K562 (cell line): ENCODE data around the gene AREL1. TPM values are rescaled to one million over a fixed set of nuclear protein-coding genes. Genes with fewer than 3 reads are reported as not detected.

Experiments
- ATAC-seq: fragments of 200-7000 bp; cut with Tn5 transposase; 3 replicates; pipeline ENCODE4 v1.9.1; 2020; ENCODE audit warnings: moderate library complexity
- BruUV-seq: library from RNA; stranded (reverse); fragments of 400-500 nt; replicated peaks from 2 replicates; lab custom pipeline; 2021; lab: Mats Ljungman, UMichigan
- CTCF ChIA-PET: fragments of 300-600 bp; formaldehyde crosslinking; extraction: SDS; loops from one replicate; lab custom pipeline; 2021; ENCODE audit warnings: low intra/inter-chr PET ratio; lab: Yijun Ruan, JAX
- POLR2A ChIA-PET: fragments of 300-600, 350-650 bp; sonication (Branson Sonifier 250); formaldehyde crosslinking; extraction: SDS; loops from one replicate; lab custom pipeline; 2021; ENCODE audit warnings: antibody characterized with exemption, inconsistent platforms; lab: Yijun Ruan, JAX
- DNase-seq, 4 experiments: peaks; one replicate each; pipeline versions ENCODE4 v3.0.0 to v3.0.0-alpha.2; 2011 to 2018; ENCODE audit warnings: low spot score in 3 of 4, mixed read lengths in 3 of 4; ENCODE audit errors: extremely low read depth in 1 of 4
- FAIRE-seq: peaks from 2 replicates; lab custom pipeline; 2011; peaks lifted over from hg19 to GRCh38; lab: Jason Lieb, UNC
- H2AFZ ChIP-seq: 2 replicates; pipeline ENCODE4 v1.6.0; 2011; ENCODE audit warnings: low read depth, low read length, control low read depth, inconsistent platforms
- H3K27ac ChIP-seq: fragments of 200-600 bp; 3 replicates; pipeline ENCODE4 v1.8.0; 2011; ENCODE audit warnings: low read depth, mild to moderate bottlenecking, control low read depth, inconsistent platforms, low read length, moderate library complexity, mixed read lengths; ENCODE audit errors: extremely low read depth
- H3K27me3 ChIP-seq, 2 experiments: fragments of 300-600 bp in 1 of 2; 2 replicates in 1 of 2; 3 replicates in 1 of 2; pipeline versions ENCODE4 v1.6.0 to v1.8.0; 2011; ENCODE audit warnings: inconsistent platforms in 2 of 2, low read length in 2 of 2, mild to moderate bottlenecking in 1 of 2, mixed read lengths in 1 of 2, moderate library complexity in 1 of 2; ENCODE audit not compliant: control insufficient read depth in 2 of 2, insufficient read depth in 2 of 2
- H3K36me3 ChIP-seq: fragments of 300-600 bp; 3 replicates; pipeline ENCODE4 v1.8.0; 2011; ENCODE audit warnings: mild to moderate bottlenecking, low read length, inconsistent platforms; ENCODE audit not compliant: control insufficient read depth, insufficient read depth
- H3K4me1 ChIP-seq, 2 experiments: fragments of 200-600 bp in 1 of 2; replicated peaks in 1 of 2; 2 replicates in 1 of 2; 3 replicates in 1 of 2; pipeline versions ENCODE4 v1.5.1 to v1.8.0; 2011; ENCODE audit warnings: inconsistent platforms in 2 of 2, low read length in 2 of 2, mild to moderate bottlenecking in 1 of 2, mixed read lengths in 1 of 2, moderate library complexity in 1 of 2; ENCODE audit not compliant: control insufficient read depth in 2 of 2, insufficient read depth in 2 of 2
- H3K4me2 ChIP-seq: 2 replicates; pipeline ENCODE4 v1.6.1; 2011; ENCODE audit warnings: low read length, control low read depth, inconsistent platforms, mixed read lengths; ENCODE audit not compliant: insufficient read depth
- H3K4me3 ChIP-seq: fragments of 200-600 bp; sonication (generic), shearing (Covaris generic); 2 replicates; pipeline ENCODE4 v1.5.1; 2016; ENCODE audit warnings: control low read depth, inconsistent platforms
- H3K79me2 ChIP-seq: fragments of 200-600 bp; 3 replicates; pipeline ENCODE4 v1.8.0; 2011; ENCODE audit warnings: low read length, inconsistent platforms; ENCODE audit not compliant: control insufficient read depth, insufficient read depth
- H3K9ac ChIP-seq, 2 experiments: 2 replicates each; pipeline versions ENCODE4 v1.6.0 to v1.6.1; 2011; ENCODE audit warnings: low read depth in 2 of 2, low read length in 2 of 2, control low read depth in 1 of 2, inconsistent platforms in 1 of 2, mild to moderate bottlenecking in 1 of 2, mixed read lengths in 1 of 2; ENCODE audit not compliant: insufficient read depth in 1 of 2
- H3K9me1 ChIP-seq: one replicate; pipeline ENCODE4 v1.6.0; 2011; ENCODE audit warnings: inconsistent platforms, mild to moderate bottlenecking, low read length, moderate library complexity; ENCODE audit not compliant: control insufficient read depth, insufficient read depth
- H3K9me3 ChIP-seq: replicated peaks from 2 replicates; pipeline ENCODE4 v1.5.1; 2011; ENCODE audit warnings: low read depth, low read length, inconsistent platforms; ENCODE audit not compliant: control insufficient read depth, insufficient read depth
- H4K20me1 ChIP-seq: replicated peaks from 2 replicates; pipeline ENCODE4 v1.6.1; 2011; ENCODE audit warnings: low read length, inconsistent platforms, mixed read lengths; ENCODE audit not compliant: control insufficient read depth, insufficient read depth
- ATF1 ChIP-seq, 2 experiments: fragments of 450-650 bp in 1 of 2; IDR thresholded peaks; 2 replicates each; pipeline ENCODE4 v1.6.1; 2016; ENCODE audit warnings: missing compliant biosample characterization in 1 of 2, missing genetic modification characterization in 1 of 2
- ESRRA ChIP-seq: fragments of 450-650 bp; IDR thresholded peaks from 2 replicates; pipeline ENCODE4 v1.6.1; 2014; ENCODE audit warnings: low read depth, mild to moderate bottlenecking, moderate library complexity, borderline replicate concordance
- GABPB2 ChIP-seq: fragments of 250-450 bp; sonication (Bioruptor Pico); conservative IDR thresholded peaks from 2 replicates; pipeline ENCODE4 v1.5.1; 2021; ENCODE audit warnings: mild to moderate bottlenecking
- MXD1 ChIP-seq: fragments of 250-450 bp; sonication (Bioruptor Pico); IDR thresholded peaks from 2 replicates; pipeline ENCODE4 v1.8.0; 2021; ENCODE audit warnings: borderline replicate concordance, mild to moderate bottlenecking, moderate library complexity; ENCODE audit not compliant: poor library complexity, severe bottlenecking
- NCOA6 ChIP-seq: fragments of 450-650 bp; IDR thresholded peaks from 2 replicates; pipeline ENCODE4 v1.6.1; 2017; ENCODE audit warnings: mild to moderate bottlenecking
- NR0B1 ChIP-seq: fragments of 450-650 bp; IDR thresholded peaks from one replicate; pipeline ENCODE4 v1.6.1; 2018; ENCODE audit warnings: mild to moderate bottlenecking, moderate library complexity; ENCODE audit not compliant: partially characterized antibody
- NR2F6 ChIP-seq: fragments of 450-650 bp; formaldehyde crosslinking; IDR thresholded peaks from 2 replicates; pipeline ENCODE4 v1.4.0; 2020; ENCODE audit warnings: mild to moderate bottlenecking
- PHTF2 ChIP-seq: fragments of 250-450 bp; sonication (Bioruptor Pico); IDR thresholded peaks from 2 replicates; pipeline ENCODE4 v1.5.0; 2021; ENCODE audit warnings: mild to moderate bottlenecking
- PPARD ChIP-seq: fragments of 250-450 bp; sonication (Bioruptor Pico); IDR thresholded peaks from 2 replicates; pipeline ENCODE4 v1.8.0; 2022; ENCODE audit warnings: inconsistent platforms, mild to moderate bottlenecking, moderate library complexity
- ZFP30 ChIP-seq: fragments of 250-450 bp; sonication (Bioruptor Pico); IDR thresholded peaks from 2 replicates; pipeline ENCODE4 v1.8.0; 2022; ENCODE audit warnings: moderate library complexity, mild to moderate bottlenecking, inconsistent platforms, borderline replicate concordance
- ZNF717 ChIP-seq: fragments of 250-450 bp; sonication (Bioruptor Pico); IDR thresholded peaks from 2 replicates; pipeline ENCODE4 v1.5.0; 2021
- WGBS: fragments of 100-300 bp; shearing (Covaris generic); methylation state at CpG from one replicate; pipeline ENCODE4 v1.1.6; 2016; ENCODE audit warnings: low coverage, mixed read lengths; ENCODE audit not compliant: insufficient coverage; ENCODE audit errors: missing lambda C conversion rate; 5-methylcytosine and 5-hydroxymethylcytosine counted together
- in situ Hi-C: fragments of 300-500 bp; cut with MboI; formaldehyde crosslinking; loops from 4 replicates; pipeline ENCODE4 v1.15.0; 2018; ENCODE audit warnings: inconsistent platforms, mixed read lengths
- intact Hi-C: fragments of 100-400 bp; cut with micrococcal nuclease; formaldehyde crosslinking; loops from 2 replicates; pipeline ENCODE4 v1.14.2; 2022
- polyA plus RNA-seq, 8 experiments: library from polyadenylated mRNA; depleted of rRNA in 4 of 8; stranded (reverse) in 5 of 8; unstranded in 3 of 8; fragments of >200 nt; fragmentation: Nextera tagmentation in 2 of 8; fragmentation: Illumina TruSeq in 1 of 8; extraction: Ambion mirVana in 2 of 8; extraction: Trizol in 1 of 8; gene quantifications; 2 replicates each; pipeline versions ENCODE4 v1.2.1 to v1.2.3, GENCODE V29; 2011 to 2014; ENCODE audit warnings: inconsistent platforms in 1 of 8, missing spikeins in 1 of 8
- total RNA-seq, 7 experiments: library from RNA; depleted of rRNA in 6 of 7; stranded (reverse); fragments of >200 nt in 6 of 7; fragmentation: Illumina TruSeq in 2 of 7; extraction: Trizol in 2 of 7; gene quantifications; 2 replicates each; pipeline versions ENCODE4 v1.2.1 to v1.2.3, GENCODE V29; 2011 to 2021; ENCODE audit warnings: low replicate concordance in 1 of 7
- TF ChIP-seq, protein P1 (sequence below): fragments of 250-450 bp; sonication (Bioruptor Pico); IDR thresholded peaks from 2 replicates; pipeline ENCODE4 v1.8.0; 2022; ENCODE audit warnings: moderate library complexity, mild to moderate bottlenecking, inconsistent platforms

Gene AREL1
- total and polyA plus RNA-seq, 9 of the 15 experiments (the other 6 are each of a cell fraction or from before 2014, with no cell fraction given) = 6.0 to 24.8 (median 16.6) TPM

- TF ChIP-seq NR0B1 (no peak), ZNF717 (CRISPR knock-in tag) (no peak), MXD1 (CRISPR knock-in tag) (no peak), ESRRA (no peak), GABPB2 (CRISPR knock-in tag) (no peak), PHTF2 (CRISPR knock-in tag) (no peak), NCOA6 (no peak)
Observed at GRCh38 chr14:74654931-74655330, 57.9 kb downstream of the AREL1 start (continued).

DNA sequence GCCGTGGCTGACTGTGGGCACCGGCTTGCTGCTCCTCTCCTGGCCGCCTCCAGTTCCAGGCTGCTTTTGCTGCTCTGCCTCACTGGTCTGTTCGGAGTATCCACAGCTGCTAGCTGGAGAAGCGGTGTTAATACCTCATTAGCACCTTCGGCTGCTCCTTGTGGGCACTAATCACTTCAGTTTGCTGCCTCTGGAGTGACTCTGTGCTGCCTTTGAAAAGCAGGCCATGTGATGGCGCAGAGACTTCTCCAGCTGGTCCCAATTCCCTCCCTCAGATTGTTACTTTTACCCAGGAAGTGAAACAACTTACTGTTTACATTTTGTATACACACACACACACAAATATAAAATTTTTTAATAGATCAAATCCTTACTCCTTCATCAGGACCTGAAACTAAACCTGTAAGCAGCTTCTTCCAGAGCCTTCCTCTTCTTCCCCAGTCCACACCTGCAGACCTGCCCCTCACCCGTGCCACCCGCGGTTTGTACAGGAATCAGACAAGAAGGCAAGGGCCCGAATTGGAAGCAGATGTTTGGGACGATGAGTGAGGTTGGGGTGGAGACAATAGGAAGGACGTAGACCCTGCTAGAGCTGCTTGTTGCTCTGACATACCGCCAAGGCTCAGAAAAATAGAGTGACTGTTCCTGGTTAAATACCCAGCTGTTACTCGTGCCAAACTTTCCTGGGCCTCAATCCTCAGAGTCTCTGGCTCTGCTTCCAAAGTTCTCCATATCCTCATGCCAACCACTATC is 59.3 kb downstream of the AREL1 start:
- CTCF ChIA-PET = no interaction called here
- H3K4me1 ChIP-seq = peaks cover 0 to 3% of the 10 kb centered on the region in 2 experiments; a peak in 3 of 5 replicates
- TF ChIP-seq ATF1 (CRISPR knock-in tag; IDR thresholded peaks at IDR 0.05) (no peak), ATF1 (tag; IDR thresholded peaks at IDR 0.05) (no peak), PPARD (CRISPR knock-in tag) (no peak), ZFP30 (no peak), NR2F6 (CRISPR knock-in tag) (no peak)
- TF ChIP-seq, protein P1, sequence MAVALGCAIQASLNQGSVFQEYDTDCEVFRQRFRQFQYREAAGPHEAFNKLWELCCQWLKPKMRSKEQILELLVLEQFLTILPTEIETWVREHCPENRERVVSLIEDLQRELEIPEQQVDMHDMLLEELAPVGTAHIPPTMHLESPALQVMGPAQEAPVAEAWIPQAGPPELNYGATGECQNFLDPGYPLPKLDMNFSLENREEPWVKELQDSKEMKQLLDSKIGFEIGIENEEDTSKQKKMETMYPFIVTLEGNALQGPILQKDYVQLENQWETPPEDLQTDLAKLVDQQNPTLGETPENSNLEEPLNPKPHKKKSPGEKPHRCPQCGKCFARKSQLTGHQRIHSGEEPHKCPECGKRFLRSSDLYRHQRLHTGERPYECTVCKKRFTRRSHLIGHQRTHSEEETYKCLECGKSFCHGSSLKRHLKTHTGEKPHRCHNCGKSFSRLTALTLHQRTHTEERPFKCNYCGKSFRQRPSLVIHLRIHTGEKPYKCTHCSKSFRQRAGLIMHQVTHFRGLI (CRISPR knock-in tag) = no peak

More for the DNA sequence above, 59.3 kb downstream of the AREL1 start:
- Histone ChIP-seq H3K36me3 (no peaks in the 10 kb centered on the region), H2AFZ (no peak overlapping the region), H3K9me3 (no peaks in the 10 kb centered on the region), H3K9ac (no peak overlapping the region), H3K27ac (no peak overlapping the region), H3K9me1 (peaks cover 3% of the 10 kb centered on the region), H4K20me1 (no peaks in the 10 kb centered on the region), H3K4me2 (no peak overlapping the region), H3K79me2 (no peaks in the 10 kb centered on the region), H3K27me3 (no peaks in the 10 kb centered on the region), H3K4me3 (no peak overlapping the region)
- no peak for DNase-seq
- no peak for FAIRE-seq
- intact Hi-C loops = no loop called here
- POLR2A ChIA-PET = no interaction called here
- ATAC-seq = no peak
- in situ Hi-C loops = no loop called here
- 82% methylated on average over 11 of the region's 15 CpGs for WGBS
- no TSS peak for BruUV-seq
